GM13977 (cell line): ENCODE measurements around the gene TSC22D2.

ENCODE experiments used
- DNase-seq: peaks from one replicate; pipeline ENCODE4 v3.0.0; 2012; ENCODE audit warnings: low spot score
- in situ Hi-C: fragments of 300-500 bp; cut with MboI; formaldehyde crosslinking; loops from one replicate; pipeline ENCODE4 v1.12.0; 2022; ENCODE audit warnings: low sequenced_read_pairs, low pct_unique_long_range_greater_than_20kb, mixed read lengths, inconsistent platforms; ENCODE audit not compliant: unreplicated experiment
- TF ChIP-seq, protein P1 (sequence below): IDR thresholded peaks from 2 replicates; pipeline ENCODE4 v1.5.1; 2012; ENCODE audit warnings: mild to moderate bottlenecking, control low read depth; ENCODE audit not compliant: insufficient read depth; ENCODE audit errors: extremely low read depth, missing control alignments

TSC22D2 gene

DNA sequence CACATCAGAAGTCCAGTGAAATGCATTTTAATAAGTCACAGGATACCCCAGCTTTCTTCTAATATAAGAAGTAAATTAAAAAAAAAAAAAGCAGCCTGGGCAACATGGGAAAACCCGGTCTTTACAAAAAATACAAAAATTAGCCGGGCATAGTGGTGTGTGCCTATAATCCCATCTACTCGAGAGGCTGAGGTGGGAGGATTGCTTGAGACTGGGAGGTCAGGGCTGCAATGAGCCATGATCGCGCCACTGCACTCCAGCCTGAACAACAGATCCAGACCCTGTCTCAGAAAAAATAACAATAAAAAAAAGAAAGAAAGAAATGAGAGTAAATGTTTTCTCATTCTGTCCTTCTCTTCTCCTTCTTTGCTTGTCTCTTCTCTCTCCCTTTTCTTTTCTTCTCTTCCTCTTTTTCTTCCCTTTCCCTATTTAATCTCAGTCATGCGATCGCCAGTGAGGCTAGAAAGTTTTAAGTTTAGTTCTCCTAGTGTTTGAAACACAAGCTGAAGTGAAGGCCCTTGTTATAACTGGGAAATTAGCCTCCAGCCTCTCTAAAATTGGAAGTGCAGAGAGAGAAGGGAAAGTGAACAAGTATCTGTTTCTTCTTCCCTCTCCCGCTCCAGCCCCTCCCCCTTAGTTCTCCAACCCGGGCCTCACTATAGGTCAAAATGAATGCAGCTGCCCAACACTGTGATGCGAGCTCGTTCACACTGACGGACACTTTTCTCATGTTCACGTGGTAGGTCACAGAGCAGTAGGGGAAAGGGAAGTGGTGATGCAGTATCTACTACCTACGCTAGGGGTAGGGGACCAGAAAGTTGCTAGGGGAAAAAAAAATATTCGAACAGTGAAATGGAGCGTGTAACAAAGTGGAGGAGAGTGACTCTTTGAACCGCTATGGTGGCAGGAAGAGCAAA is 23.5 kb upstream of the TSC22D2 start:
- in situ Hi-C loops, result no loop called here
- TF ChIP-seq, protein P1, sequence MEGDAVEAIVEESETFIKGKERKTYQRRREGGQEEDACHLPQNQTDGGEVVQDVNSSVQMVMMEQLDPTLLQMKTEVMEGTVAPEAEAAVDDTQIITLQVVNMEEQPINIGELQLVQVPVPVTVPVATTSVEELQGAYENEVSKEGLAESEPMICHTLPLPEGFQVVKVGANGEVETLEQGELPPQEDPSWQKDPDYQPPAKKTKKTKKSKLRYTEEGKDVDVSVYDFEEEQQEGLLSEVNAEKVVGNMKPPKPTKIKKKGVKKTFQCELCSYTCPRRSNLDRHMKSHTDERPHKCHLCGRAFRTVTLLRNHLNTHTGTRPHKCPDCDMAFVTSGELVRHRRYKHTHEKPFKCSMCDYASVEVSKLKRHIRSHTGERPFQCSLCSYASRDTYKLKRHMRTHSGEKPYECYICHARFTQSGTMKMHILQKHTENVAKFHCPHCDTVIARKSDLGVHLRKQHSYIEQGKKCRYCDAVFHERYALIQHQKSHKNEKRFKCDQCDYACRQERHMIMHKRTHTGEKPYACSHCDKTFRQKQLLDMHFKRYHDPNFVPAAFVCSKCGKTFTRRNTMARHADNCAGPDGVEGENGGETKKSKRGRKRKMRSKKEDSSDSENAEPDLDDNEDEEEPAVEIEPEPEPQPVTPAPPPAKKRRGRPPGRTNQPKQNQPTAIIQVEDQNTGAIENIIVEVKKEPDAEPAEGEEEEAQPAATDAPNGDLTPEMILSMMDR, result peak; percentile 17
- DNase-seq, result peak; percentile 68

DNA sequence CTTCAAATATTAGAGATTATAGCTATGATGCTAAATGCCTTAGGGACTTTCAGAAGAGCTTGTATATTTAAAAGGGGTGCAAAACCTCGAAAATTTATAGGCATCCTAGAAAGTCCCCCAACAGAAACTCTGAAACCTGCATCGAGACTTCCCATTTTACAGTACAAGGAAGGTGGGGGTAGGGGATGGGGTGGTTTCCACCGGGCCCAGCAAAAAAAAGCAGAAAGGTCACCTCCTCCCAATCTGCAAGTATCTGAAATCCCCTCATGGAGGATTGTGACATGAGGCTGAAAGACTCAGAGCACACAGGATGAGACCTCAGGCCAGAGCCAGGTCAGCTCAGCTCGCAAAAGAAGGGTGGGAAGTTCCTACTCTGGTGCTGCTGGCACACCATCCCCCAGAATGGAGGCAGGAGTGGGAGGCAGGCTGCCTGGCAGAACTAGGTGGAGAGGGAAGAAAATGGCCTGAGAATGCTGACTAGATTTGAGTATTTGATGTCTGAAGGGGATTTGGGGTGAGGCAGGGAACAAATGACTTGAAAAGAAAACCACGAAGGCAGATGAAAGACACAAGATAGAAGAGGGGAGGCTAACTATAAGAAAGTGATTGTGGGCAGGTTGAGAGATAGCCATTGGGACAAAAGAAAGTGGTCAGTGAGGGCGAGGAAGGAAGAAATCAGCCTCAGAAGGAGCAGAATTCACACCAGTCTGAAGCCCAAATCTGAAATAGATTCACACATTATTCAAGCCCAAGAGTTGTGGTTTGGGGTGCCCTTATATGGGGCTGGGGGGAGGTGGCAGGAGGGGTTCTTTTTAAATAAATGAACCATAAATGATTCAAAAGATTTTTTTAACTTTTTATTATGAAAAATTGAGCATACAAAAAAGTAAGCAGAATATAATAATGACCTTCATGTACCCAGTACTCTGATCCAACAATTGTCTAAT is 22.5 kb upstream of the TSC22D2 start:
- TF ChIP-seq, protein P1, result no peak
- DNase-seq, result peak; percentile 21
- in situ Hi-C loops, result no loop called here

DNA sequence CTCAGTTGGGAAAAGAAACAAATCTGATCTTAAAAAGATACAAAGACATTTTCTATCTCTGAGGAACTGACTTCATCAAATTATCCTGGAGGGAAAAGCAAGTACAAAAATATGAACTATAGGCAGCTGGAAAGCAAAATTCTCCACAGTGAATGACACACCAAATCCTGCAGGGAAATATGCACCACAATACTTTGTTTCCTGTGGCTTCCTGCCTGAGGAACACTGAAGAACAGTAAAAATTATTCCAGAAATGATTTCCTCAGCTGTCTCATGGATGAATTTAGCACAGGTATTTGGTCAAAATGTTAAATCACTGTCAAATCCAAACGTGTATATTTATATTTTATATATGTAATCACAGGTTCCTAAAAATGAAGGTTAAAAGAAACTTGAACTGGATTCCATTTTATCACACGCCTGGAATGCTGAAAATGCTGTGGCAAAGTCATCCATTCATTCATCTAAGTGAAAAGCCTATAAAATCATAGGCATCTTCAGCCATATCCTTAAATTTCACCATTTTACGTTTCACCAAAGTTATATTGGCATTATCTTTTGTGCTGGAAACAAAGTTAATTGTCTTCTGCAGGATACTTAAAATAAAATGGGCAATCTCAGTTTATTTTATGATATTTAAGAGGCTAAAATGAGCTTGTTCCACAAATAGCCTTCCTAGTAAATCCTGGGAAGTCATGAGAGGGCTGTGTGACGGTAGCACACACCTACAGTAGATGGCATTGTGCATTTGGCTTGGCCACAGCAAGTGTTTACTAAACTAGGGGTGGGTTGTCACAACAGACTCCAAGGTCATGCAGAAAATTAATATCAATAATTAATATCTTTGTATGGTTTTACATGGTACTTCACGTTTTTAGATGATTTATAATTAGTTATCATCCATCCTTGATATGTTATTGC is 19.3 kb upstream of the TSC22D2 start:
- in situ Hi-C loops, result no loop called here
- TF ChIP-seq, protein P1, result no peak
- no peak for DNase-seq

DNA sequence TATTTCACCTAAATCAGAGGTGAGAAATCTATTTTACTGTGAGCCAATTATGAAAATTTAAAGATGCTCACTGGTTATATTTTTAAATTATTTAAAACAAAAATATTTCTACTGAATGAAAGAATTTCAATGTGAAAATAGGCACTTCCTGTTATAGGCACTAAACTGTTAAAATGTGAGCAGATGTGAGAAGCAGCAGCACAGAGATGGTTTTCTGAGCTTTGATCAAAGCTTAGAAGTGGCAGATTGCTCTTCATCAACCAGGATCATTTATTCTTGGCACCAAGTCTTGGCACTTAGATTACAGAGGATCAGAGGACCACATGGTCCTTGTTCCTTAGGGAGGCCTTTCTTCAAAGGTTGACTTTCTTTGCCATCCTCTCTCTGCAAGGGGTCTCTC is 18.0 kb upstream of the TSC22D2 start:
- no peak for DNase-seq
- in situ Hi-C loops, result no loop called here
- TF ChIP-seq, protein P1, result no peak

DNA sequence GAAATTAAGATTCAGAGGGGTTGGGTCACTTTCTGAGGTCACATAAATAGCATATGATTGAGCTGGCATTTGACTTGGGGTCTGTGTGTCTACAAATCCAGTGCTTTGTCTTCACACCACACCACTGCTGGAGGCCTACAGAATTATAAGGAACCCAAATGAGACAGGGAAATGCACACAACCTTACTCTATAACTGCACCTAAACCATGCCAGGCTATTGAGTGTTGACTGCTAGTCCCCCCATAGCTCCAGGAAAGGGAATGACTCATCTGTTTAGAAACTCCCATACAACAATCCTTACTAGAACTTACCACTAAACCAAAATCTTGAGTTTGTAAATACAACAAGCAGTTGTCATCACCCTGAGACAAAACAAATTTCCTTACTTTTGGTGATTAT is 16.9 kb upstream of the TSC22D2 start:
- DNase-seq, result no peak
- TF ChIP-seq, protein P1, result no peak
- in situ Hi-C loops, result no loop called here
